WTC11 (cell line): ENCODE measurements around the gene COL4A1. TPM values are rescaled to one million over a fixed set of nuclear protein-coding genes. Genes with fewer than 3 reads are reported as not detected.

Experiments used
- ATAC-seq: fragments of 200-7000 bp; cut with Tn5 transposase; 2 replicates; pipeline ENCODE4 v1.10.0; 2021; ENCODE audit warnings: mild to moderate bottlenecking, moderate library complexity
- CTCF ChIA-PET: fragments of 300-600 bp; sonication (Branson Sonifier 250); formaldehyde crosslinking; loops from one replicate; lab custom pipeline; 2021; ENCODE audit warnings: antibody characterized with exemption; lab: Charles Lee
- POLR2A ChIA-PET: fragments of 350-600 bp; sonication (Branson Sonifier 250); formaldehyde crosslinking; loops from one replicate; lab custom pipeline; 2021; ENCODE audit warnings: antibody characterized with exemption; lab: Charles Lee
- DNase-seq: peaks from one replicate; pipeline ENCODE4 v3.0.0; 2021; ENCODE audit warnings: low spot score
- H3K27ac Mint-ChIP-seq: 2 replicates; pipeline ENCODE4 v1.8.0; 2021; ENCODE audit warnings: mixed read lengths
- H3K27me3 Mint-ChIP-seq: 2 replicates; pipeline ENCODE4 v1.8.0; 2021; ENCODE audit warnings: low read depth, mild to moderate bottlenecking, moderate library complexity, mixed read lengths
- H3K36me3 Mint-ChIP-seq: 2 replicates; pipeline ENCODE4 v1.8.0; 2021; ENCODE audit warnings: mixed read lengths
- H3K4me1 Mint-ChIP-seq: 2 replicates; pipeline ENCODE4 v1.8.0; 2022; ENCODE audit warnings: mixed read lengths
- H3K4me3 Mint-ChIP-seq: 2 replicates; pipeline ENCODE4 v1.8.0; 2021; ENCODE audit warnings: mild to moderate bottlenecking, moderate library complexity, mixed read lengths
- H3K9me3 Mint-ChIP-seq: 2 replicates; pipeline ENCODE4 v1.8.0; 2021; ENCODE audit warnings: mixed read lengths
- CBFB ChIP-seq: sonication (generic); formaldehyde crosslinking; IDR thresholded peaks from 2 replicates; pipeline ENCODE4 v1.8.1; 2022; ENCODE audit warnings: mild to moderate bottlenecking, low read depth, missing genetic modification reagents
- EMX1 ChIP-seq: fragments of 250-450 bp; sonication (Bioruptor Pico); IDR thresholded peaks from 2 replicates; pipeline ENCODE4 v1.8.0; 2021; ENCODE audit warnings: mild to moderate bottlenecking
- FOXJ3 ChIP-seq: sonication (generic); formaldehyde crosslinking; IDR thresholded peaks from 2 replicates; pipeline ENCODE4 v1.9.0; 2021; ENCODE audit warnings: missing genetic modification reagents, mild to moderate bottlenecking, borderline replicate concordance
- FOXP1 ChIP-seq: sonication (generic); formaldehyde crosslinking; IDR thresholded peaks from 2 replicates; pipeline ENCODE4 v1.8.0; 2022; ENCODE audit warnings: missing genetic modification reagents, mild to moderate bottlenecking, moderate library complexity, borderline replicate concordance
- GABPB1 ChIP-seq: sonication (generic); formaldehyde crosslinking; IDR thresholded peaks from 2 replicates; pipeline ENCODE4 v1.8.1; 2023; ENCODE audit warnings: mild to moderate bottlenecking, missing genetic modification reagents
- GTF2I ChIP-seq: fragments of 250-450 bp; sonication (Bioruptor Pico); conservative IDR thresholded peaks from 2 replicates; pipeline ENCODE4 v1.4.0; 2021; ENCODE audit warnings: mild to moderate bottlenecking
- JUN ChIP-seq: sonication (generic); formaldehyde crosslinking; IDR thresholded peaks from 2 replicates; pipeline ENCODE4 v1.8.0; 2023; ENCODE audit warnings: mild to moderate bottlenecking, missing genetic modification reagents
- MXD4 ChIP-seq: fragments of 250-450 bp; sonication (Bioruptor Pico); IDR thresholded peaks from 2 replicates; pipeline ENCODE4 v1.8.0; 2021; ENCODE audit warnings: mild to moderate bottlenecking, moderate library complexity, borderline replicate concordance
- NR3C1 ChIP-seq: sonication (generic); formaldehyde crosslinking; conservative IDR thresholded peaks from 2 replicates; pipeline ENCODE4 v1.8.1; 2023; ENCODE audit warnings: low read depth, mild to moderate bottlenecking, missing genetic modification reagents
- PRRX2 ChIP-seq: fragments of 250-450 bp; sonication (Bioruptor Pico); IDR thresholded peaks from 2 replicates; pipeline ENCODE4 v1.8.0; 2021; ENCODE audit warnings: mild to moderate bottlenecking
- RORB ChIP-seq: fragments of 250-450 bp; sonication (Bioruptor Pico); IDR thresholded peaks from 2 replicates; pipeline ENCODE4 v1.9.0; 2021; ENCODE audit warnings: mild to moderate bottlenecking
- total RNA-seq: library from RNA; stranded (reverse); gene quantifications from 3 replicates; pipeline ENCODE4 v1.2.3, GENCODE V29; 2021
- TF ChIP-seq, protein P1 (sequence below): sonication (generic); formaldehyde crosslinking; IDR thresholded peaks from 2 replicates; pipeline ENCODE4 v1.8.1; 2023; ENCODE audit warnings: mild to moderate bottlenecking, missing genetic modification reagents, moderate library complexity
- TF ChIP-seq, protein P2 (sequence below): sonication (generic); formaldehyde crosslinking; IDR thresholded peaks from 2 replicates; pipeline ENCODE4 v1.8.0; 2023; ENCODE audit warnings: missing genetic modification reagents, mild to moderate bottlenecking, borderline replicate concordance
- TF ChIP-seq, protein P3 (sequence below): sonication (generic); formaldehyde crosslinking; IDR thresholded peaks from 2 replicates; pipeline ENCODE4 v1.8.0; 2022; ENCODE audit warnings: mild to moderate bottlenecking, missing genetic modification reagents
- TF ChIP-seq, protein P4 (sequence below): sonication (generic); formaldehyde crosslinking; IDR thresholded peaks from 2 replicates; pipeline ENCODE4 v1.8.0; 2022; ENCODE audit warnings: mild to moderate bottlenecking, missing genetic modification reagents
- TF ChIP-seq, protein P5 (sequence below): sonication (generic); formaldehyde crosslinking; IDR thresholded peaks from 2 replicates; pipeline ENCODE4 v1.8.1; 2023; ENCODE audit warnings: mild to moderate bottlenecking, moderate library complexity, missing genetic modification reagents
- TF ChIP-seq, protein P6 (sequence below): sonication (generic); formaldehyde crosslinking; IDR thresholded peaks from 2 replicates; pipeline ENCODE4 v1.8.0; 2022; ENCODE audit warnings: mild to moderate bottlenecking, missing genetic modification reagents
- TF ChIP-seq, protein P7 (sequence below): sonication (generic); formaldehyde crosslinking; IDR thresholded peaks from 2 replicates; pipeline ENCODE4 v1.8.1; 2023; ENCODE audit warnings: mild to moderate bottlenecking, missing genetic modification reagents

The COL4A1 gene
- total RNA-seq, 1 experiment from 2014 or later: 89.6 TPM

DNA sequence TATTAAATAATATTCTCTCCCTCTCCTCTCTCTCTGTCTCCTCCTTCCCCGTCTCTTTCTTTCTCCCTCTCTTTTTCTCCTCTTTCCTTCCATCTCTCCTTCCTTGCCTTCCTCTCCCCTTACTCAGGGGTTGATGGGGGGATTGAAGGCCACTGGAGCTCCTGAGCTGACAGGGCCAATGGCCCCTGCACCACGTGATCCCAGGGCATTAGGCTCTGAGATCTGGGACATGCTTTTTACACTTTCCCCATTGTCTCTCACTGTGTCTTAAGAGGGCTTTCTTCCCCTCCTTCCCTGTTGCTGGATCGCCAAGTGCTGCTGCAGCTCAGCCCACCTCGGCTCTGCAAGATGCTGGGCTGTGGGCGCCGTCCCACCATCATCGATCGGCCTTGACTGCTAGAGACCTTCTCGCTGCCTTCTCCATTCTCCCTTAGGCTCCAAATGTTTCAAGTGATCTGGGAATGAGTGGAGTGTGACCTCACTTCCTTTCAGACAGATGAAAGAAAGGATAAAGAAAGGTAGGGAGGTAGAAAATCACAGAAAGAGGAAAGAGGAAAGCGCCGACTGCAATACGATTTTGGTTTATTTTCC, 42.2 kb downstream of the COL4A1 start:
- Mint-ChIP-seq H3K27me3 (no peaks in the 10 kb centered on the region), H3K9me3 (no peaks in the 10 kb centered on the region), H3K4me3 (no peak overlapping the region), H3K4me1 (peaks cover 58% of the 10 kb centered on the region), H3K36me3 (no peaks in the 10 kb centered on the region), H3K27ac (no peak overlapping the region)
- TF ChIP-seq RORB (CRISPR knock-in tag): no peak
- TF ChIP-seq, protein P1, sequence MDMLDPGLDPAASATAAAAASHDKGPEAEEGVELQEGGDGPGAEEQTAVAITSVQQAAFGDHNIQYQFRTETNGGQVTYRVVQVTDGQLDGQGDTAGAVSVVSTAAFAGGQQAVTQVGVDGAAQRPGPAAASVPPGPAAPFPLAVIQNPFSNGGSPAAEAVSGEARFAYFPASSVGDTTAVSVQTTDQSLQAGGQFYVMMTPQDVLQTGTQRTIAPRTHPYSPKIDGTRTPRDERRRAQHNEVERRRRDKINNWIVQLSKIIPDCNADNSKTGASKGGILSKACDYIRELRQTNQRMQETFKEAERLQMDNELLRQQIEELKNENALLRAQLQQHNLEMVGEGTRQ (CRISPR knock-in tag): peak; percentile 75
- TF ChIP-seq, protein P2, sequence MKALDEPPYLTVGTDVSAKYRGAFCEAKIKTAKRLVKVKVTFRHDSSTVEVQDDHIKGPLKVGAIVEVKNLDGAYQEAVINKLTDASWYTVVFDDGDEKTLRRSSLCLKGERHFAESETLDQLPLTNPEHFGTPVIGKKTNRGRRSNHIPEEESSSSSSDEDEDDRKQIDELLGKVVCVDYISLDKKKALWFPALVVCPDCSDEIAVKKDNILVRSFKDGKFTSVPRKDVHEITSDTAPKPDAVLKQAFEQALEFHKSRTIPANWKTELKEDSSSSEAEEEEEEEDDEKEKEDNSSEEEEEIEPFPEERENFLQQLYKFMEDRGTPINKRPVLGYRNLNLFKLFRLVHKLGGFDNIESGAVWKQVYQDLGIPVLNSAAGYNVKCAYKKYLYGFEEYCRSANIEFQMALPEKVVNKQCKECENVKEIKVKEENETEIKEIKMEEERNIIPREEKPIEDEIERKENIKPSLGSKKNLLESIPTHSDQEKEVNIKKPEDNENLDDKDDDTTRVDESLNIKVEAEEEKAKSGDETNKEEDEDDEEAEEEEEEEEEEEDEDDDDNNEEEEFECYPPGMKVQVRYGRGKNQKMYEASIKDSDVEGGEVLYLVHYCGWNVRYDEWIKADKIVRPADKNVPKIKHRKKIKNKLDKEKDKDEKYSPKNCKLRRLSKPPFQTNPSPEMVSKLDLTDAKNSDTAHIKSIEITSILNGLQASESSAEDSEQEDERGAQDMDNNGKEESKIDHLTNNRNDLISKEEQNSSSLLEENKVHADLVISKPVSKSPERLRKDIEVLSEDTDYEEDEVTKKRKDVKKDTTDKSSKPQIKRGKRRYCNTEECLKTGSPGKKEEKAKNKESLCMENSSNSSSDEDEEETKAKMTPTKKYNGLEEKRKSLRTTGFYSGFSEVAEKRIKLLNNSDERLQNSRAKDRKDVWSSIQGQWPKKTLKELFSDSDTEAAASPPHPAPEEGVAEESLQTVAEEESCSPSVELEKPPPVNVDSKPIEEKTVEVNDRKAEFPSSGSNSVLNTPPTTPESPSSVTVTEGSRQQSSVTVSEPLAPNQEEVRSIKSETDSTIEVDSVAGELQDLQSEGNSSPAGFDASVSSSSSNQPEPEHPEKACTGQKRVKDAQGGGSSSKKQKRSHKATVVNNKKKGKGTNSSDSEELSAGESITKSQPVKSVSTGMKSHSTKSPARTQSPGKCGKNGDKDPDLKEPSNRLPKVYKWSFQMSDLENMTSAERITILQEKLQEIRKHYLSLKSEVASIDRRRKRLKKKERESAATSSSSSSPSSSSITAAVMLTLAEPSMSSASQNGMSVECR (CRISPR knock-in tag): no peak
- no peak for TF ChIP-seq EMX1 (CRISPR knock-in tag)
- TF ChIP-seq GABPB1: no peak
- TF ChIP-seq CBFB (CRISPR knock-in tag): no peak
- no peak for TF ChIP-seq MXD4 (CRISPR knock-in tag)
- TF ChIP-seq PRRX2 (CRISPR knock-in tag): no peak
- no peak for TF ChIP-seq NR3C1 (CRISPR knock-in tag)
- TF ChIP-seq, protein P3, sequence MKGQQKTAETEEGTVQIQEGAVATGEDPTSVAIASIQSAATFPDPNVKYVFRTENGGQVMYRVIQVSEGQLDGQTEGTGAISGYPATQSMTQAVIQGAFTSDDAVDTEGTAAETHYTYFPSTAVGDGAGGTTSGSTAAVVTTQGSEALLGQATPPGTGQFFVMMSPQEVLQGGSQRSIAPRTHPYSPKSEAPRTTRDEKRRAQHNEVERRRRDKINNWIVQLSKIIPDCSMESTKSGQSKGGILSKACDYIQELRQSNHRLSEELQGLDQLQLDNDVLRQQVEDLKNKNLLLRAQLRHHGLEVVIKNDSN (CRISPR knock-in tag): peak; percentile 63
- no peak for ATAC-seq
- no peak for DNase-seq
- CTCF ChIA-PET: interaction anchor here (1.2 to 4.2 kb wide), 5 partner anchors 9 to 147 kb away, joined by 3 to 29 read pairs (median 9); no protein-coding TSS in a partner anchor
- POLR2A ChIA-PET: no interaction called here

DNA sequence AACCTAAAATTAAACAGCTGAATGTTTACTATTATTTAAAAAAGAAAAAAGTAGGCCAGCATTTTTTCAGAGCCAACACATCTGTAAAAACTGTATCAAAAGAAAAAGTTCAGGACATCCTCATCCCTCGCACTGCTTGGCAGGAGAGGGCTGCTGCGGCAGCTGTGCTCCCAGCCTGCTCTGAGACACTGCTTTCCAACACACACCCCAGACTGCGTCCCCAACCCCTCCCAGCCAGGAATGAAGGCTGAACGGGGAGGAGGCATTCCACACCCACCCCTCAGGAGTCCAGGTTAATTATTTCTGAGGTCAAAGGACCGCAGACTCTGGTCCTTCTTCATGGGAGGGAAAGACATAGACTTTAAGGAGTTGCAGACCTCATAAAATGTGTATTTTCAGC, 43.1 kb downstream of the COL4A1 start:
- ATAC-seq (0 out of 2 replicates have a peak, but pooled peaks have one; percentile 7), DNase-seq (no peak)
- ChIA-PET CTCF (interaction anchor here (0.6 to 4.2 kb wide), 3 partner anchors 10 to 17 kb away, joined by 3 to 21 read pairs (median 9); no protein-coding TSS in a partner anchor), POLR2A (no interaction called here)
- Mint-ChIP-seq H3K27ac (no peak overlapping the region), H3K4me1 (peaks cover 58% of the 10 kb centered on the region), H3K36me3 (no peaks in the 10 kb centered on the region), H3K4me3 (no peak overlapping the region), H3K9me3 (no peaks in the 10 kb centered on the region), H3K27me3 (no peaks in the 10 kb centered on the region)
- TF ChIP-seq, protein P4, sequence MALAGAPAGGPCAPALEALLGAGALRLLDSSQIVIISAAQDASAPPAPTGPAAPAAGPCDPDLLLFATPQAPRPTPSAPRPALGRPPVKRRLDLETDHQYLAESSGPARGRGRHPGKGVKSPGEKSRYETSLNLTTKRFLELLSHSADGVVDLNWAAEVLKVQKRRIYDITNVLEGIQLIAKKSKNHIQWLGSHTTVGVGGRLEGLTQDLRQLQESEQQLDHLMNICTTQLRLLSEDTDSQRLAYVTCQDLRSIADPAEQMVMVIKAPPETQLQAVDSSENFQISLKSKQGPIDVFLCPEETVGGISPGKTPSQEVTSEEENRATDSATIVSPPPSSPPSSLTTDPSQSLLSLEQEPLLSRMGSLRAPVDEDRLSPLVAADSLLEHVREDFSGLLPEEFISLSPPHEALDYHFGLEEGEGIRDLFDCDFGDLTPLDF (CRISPR knock-in tag): no peak
- TF ChIP-seq, protein P5, sequence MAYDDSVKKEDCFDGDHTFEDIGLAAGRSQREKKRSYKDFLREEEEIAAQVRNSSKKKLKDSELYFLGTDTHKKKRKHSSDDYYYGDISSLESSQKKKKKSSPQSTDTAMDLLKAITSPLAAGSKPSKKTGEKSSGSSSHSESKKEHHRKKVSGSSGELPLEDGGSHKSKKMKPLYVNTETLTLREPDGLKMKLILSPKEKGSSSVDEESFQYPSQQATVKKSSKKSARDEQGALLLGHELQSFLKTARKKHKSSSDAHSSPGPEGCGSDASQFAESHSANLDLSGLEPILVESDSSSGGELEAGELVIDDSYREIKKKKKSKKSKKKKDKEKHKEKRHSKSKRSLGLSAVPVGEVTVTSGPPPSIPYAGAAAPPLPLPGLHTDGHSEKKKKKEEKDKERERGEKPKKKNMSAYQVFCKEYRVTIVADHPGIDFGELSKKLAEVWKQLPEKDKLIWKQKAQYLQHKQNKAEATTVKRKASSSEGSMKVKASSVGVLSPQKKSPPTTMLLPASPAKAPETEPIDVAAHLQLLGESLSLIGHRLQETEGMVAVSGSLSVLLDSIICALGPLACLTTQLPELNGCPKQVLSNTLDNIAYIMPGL (CRISPR knock-in tag): no peak

DNA sequence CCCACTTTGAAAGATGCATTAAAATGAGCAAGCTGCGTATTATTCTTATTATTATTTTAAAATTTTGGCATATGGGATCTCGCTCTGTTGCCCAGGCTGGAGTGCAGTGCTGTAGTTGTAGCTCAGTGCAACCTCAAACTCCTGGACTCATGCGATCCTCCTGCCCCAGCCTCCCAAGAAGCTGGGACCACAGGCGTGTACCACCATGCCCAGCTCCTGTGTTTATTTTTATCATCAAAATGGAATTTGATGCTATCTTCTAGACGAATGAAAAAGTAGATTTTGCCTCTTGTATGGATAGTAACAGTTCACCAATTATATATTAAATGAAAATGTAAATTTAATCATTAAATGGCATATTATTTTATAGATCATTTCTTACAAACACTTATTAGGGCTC, 43.6 kb downstream of the COL4A1 start:
- ATAC-seq: no peak
- no peaks in the 10 kb centered on the region for H3K36me3 Mint-ChIP-seq
- ChIA-PET CTCF (interaction anchor here (0.6 to 4.2 kb wide), 2 partner anchors 12 to 16 kb away, joined by 3 to 21 read pairs; no protein-coding TSS in a partner anchor), POLR2A (no interaction called here)
- DNase-seq: no peak
- no peaks in the 10 kb centered on the region for H3K27me3 Mint-ChIP-seq
- H3K9me3 Mint-ChIP-seq: no peaks in the 10 kb centered on the region
- peaks cover 58% of the 10 kb centered on the region for H3K4me1 Mint-ChIP-seq
- H3K27ac Mint-ChIP-seq: no peak overlapping the region
- TF ChIP-seq FOXJ3 (CRISPR knock-in tag): no peak
- TF ChIP-seq, protein P6, sequence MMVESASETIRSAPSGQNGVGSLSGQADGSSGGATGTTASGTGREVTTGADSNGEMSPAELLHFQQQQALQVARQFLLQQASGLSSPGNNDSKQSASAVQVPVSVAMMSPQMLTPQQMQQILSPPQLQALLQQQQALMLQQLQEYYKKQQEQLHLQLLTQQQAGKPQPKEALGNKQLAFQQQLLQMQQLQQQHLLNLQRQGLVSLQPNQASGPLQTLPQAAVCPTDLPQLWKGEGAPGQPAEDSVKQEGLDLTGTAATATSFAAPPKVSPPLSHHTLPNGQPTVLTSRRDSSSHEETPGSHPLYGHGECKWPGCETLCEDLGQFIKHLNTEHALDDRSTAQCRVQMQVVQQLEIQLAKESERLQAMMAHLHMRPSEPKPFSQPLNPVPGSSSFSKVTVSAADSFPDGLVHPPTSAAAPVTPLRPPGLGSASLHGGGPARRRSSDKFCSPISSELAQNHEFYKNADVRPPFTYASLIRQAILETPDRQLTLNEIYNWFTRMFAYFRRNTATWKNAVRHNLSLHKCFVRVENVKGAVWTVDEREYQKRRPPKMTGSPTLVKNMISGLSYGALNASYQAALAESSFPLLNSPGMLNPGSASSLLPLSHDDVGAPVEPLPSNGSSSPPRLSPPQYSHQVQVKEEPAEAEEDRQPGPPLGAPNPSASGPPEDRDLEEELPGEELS (CRISPR knock-in tag): no peak
- TF ChIP-seq FOXP1 (CRISPR knock-in tag): no peak
- TF ChIP-seq, protein P7, sequence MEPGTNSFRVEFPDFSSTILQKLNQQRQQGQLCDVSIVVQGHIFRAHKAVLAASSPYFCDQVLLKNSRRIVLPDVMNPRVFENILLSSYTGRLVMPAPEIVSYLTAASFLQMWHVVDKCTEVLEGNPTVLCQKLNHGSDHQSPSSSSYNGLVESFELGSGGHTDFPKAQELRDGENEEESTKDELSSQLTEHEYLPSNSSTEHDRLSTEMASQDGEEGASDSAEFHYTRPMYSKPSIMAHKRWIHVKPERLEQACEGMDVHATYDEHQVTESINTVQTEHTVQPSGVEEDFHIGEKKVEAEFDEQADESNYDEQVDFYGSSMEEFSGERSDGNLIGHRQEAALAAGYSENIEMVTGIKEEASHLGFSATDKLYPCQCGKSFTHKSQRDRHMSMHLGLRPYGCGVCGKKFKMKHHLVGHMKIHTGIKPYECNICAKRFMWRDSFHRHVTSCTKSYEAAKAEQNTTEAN (CRISPR knock-in tag): no peak
- no peak for TF ChIP-seq JUN (CRISPR knock-in tag)
- TF ChIP-seq GTF2I (CRISPR knock-in tag): no peak
- H3K4me3 Mint-ChIP-seq: no peak overlapping the region
